ENCODE data around the gene CYLD.

CYLD gene

DNA sequence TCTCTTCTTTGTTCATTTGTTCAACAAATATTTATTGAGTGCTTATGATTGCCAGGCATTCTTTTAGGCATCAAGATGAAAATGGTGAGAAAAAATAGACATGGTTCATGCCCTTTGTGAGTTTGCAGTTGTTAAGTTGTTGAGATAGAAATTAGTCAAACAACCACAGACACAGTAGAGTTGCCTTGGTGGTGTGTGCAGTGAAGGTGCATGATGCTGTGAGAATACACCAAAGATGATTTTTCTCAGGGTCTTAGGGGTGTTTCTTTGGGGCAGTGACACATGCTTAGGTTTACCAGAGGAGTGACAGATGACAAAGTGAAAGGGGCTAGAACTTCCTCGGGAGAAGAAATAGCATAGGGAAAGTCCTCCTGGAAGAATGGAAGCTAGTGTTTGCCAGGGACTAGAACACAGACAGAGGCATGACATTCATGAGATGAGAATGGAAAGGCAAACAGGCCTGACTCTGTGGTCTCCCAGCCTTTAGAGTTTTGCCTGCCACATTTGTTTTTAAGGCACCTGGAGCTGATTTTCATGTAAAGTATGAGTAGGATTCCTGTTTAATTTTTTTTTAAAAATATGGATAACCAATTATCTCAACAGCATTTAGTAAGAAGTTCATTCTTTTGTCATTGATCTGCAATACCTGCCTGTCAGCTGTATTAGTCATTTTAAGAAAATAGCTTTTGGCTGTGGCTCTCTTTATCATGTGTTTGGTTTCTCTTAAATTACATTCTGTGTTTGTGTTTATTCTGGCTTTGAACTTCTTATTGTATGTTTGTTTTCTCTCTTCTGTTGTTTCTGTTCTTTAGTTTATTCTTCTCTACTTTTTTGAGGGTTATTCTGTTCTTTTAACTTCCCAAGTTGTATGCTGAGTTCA lies 36.6 kb downstream of the CYLD start:
- DNase-seq (ENCODE audit: low read depth, low spot score), result no peak

DNA sequence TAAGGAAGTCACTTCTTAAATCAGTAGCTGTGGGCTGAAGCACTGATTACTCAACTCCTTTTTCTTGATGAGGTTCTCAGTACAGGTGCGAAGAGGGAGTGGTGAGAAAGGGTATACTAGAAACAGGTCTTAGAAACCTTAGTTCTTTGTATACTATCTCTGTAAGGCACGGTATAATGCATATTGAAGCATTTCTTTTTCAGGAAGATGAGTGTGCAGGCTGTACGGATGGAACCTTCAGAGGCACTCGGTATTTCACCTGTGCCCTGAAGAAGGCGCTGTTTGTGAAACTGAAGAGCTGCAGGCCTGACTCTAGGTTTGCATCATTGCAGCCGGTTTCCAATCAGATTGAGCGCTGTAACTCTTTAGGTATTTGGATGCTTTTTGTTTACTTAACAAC lies 39.2 kb downstream of the CYLD start:
- DNase-seq (ENCODE audit: low read depth, low spot score), result no peak

DNA sequence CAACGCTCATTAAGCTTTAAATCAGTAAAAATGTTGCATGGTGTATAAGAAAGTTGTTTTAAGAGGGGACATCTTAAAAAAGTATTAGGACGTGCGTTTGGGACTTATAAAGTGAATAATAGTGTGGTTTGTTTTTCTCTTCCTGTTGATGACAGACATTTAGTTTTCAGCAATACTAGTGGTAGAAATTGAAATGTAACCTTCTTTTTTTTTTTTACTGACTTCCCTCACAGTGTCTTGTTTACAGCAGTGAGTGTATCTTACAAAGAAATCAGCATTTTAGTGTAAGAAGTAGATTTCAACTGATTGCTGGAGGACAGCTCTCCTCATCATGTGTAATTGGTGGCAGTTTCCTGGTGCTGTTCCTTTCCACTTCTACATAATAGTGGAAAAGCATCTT lies 39.6 kb downstream of the CYLD start:
- DNase-seq (ENCODE audit: low read depth, low spot score), result no peak

DNA sequence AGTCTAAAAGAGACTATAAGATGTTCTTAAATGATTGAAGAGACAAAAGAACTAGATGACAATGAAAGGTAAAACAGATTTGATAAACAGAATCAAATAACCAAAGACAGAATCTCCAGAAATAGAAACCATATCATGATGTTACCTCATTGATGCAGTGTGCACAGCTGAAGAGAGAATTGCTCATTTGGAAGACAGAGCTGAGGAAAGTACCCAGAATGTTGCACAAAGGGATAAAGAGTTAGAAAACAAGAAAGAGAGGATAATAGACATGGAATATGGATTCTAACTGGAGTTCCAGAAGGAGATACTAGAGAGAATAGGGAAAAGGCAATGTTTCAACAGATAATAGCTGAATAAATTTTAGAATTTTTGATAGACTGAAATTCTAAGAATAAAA lies 47.9 kb downstream of the CYLD start:
- no peak for DNase-seq (ENCODE audit: low read depth, low spot score)

DNA sequence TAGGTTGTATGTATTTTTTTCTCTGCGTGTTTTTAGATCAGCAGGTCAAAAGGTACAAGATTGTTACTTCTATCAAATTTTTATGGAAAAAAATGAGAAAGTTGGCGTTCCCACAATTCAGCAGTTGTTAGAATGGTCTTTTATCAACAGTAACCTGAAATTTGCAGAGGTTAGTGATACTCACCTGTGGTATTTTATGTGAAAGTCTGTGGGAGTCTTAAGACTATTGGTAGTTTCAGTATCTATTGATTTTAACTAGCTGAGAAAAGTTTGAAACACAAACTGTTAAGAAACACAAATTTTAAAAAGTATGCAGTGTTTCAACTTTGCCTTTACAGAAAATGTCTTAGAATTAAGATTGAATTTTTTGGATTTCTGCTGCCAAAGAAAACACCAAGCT lies 49.6 kb downstream of the CYLD start:
- no peak for DNase-seq (ENCODE audit: low read depth, low spot score)

DNA sequence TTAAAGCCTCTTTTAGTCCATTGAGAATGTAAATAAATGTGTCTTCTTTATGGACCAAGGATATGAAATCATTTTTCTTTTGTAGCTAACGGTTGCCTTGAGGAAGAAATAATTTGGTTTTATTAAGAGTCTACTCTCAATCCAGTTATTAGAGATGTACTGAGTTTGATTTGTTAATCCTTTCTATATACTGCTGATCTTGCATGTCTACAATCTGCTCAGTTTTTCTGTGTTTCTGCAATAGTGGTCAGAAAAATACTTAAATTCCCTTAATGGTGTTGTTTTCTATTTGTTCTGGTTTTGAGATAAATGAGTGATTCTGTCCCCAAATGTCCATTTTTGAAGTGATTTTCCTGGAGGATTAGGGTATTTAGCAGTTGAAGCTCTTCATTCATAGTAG lies 54.9 kb downstream of the CYLD start:
- no peak for DNase-seq (ENCODE audit: low read depth, low spot score)

DNA sequence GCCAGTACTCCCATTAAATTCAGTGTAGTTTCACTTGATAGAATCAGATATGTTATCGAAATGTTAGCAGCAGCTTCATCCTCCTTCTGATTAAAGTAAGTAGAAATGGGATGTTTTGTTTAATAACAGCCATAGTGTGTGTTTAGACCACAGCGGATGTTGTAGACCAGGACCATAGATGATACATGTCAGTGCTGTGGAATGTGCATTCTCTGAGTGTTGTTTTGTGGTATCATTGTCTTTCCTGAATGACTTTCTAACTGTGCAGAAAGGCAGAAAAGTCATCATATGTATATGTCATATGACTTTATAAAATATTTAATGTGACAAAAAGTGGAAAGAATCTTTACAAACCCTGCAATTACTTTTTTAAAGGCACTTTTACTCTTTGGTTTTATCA lies 55.6 kb downstream of the CYLD start:
- DNase-seq (ENCODE audit: low read depth, low spot score), result no peak

DNA sequence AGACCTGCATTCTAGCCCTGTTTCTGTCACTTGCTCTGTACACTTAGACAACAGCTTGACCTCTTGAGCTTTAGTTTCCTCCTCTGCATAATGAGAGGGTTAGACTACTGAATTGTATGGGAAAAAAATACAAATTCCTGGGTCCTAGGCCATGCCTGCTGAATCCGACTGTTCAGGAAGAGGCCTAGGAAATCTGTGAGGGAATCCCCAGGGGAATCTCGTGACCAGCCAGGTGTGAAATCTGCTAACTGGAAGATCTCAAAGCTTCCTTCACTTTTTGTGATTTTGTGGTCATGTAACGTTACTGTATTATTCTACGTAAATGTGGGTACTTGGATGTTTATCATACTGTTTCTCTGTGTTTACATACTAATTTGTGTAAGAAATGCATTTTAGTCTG lies 58.2 kb downstream of the CYLD start:
- DNase-seq (ENCODE audit: low read depth, low spot score), result no peak

DNA sequence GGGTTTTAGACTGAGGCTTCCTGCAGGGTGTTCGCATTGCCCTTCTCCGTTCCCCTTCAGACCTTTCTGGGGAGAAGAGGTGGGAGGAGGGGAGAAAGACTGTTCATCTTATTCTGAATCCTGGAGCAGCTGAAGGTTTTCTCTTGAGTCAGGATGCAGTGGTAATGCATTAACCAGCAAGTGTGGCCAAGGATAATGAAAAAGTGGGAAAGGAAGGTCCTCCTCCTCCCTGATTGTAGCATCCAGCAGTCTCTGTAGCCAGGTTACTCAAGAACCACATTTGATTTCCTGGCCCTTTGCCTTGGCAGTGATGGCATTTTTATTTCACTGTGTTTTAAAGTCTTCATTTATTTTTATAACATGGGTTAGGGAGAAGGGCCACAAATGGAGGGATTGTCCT lies 59.1 kb downstream of the CYLD start:
- DNase-seq (ENCODE audit: low read depth, low spot score), result no peak

DNA sequence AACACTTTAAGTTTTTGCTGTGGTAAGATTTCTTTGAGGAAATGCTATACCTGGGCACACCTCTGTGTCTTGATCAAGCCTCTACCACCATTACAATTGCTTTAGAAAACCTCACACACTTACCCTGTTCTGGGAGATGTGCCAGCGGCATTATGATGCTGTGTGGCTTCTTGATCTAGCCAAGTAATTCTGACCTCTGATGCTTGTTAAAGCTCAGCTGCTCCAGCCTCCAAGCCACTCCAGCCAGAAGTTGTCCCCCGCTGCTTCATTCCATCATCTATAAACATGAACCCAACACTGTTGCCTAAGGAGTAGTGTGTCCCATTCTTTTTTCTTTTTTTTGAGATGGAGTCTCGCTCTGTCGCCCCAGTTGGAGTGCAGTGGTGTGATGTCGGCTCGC lies 60.1 kb downstream of the CYLD start:
- peak; percentile 17 for DNase-seq (ENCODE audit: low read depth, low spot score)

DNA sequence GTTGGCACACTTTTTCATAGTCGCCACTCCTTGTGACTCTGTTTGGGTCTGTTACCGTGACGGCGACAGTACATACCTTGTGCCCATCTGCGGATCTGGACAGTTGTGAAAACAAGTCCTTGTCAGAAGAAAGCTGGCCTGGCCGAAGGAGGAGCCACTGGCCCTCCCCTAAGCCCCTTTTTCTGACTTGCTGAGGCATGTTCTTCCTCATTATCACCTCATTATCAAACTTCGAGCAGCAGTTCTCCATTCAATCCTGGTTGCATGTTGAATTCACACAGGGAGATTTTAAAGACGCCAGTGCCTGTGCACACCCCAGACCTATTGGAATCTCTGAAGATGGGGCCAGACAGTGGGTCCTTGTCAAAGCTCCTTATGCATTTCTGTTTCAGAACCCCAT lies 61.1 kb downstream of the CYLD start:
- no peak for DNase-seq (ENCODE audit: low read depth, low spot score)

DNA sequence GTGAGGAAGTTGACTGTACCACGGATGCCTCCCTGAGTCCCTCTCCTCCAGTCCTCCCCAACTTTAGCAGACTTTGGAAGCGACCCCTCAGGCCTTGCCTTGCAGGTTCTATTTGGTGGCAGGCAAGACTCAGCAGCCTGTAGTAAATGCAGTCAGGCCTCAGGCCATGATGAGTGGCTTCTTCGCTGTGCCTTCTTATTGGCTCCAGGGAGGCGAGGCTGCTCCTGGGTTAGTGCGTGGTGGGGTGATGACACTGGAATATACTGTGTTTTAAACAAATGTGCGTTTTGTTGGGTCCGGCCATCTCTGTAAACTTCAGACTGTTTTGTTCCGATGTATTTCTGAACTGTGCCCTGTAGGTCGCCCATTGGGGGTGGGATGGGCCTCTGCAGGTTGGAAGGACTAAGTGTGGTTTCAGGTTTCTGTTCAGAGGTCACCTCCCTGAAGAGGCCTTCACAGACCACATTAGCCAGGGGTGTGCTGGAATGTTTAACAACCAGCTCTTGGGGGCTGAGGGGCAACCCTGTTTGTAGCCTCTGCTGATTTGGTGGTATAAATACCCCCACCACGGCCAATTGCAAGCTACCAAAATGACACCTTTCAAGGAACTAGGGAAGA lies 62.5 kb downstream of the CYLD start:
- no peak for DNase-seq (ENCODE audit: low read depth, low spot score)

DNA sequence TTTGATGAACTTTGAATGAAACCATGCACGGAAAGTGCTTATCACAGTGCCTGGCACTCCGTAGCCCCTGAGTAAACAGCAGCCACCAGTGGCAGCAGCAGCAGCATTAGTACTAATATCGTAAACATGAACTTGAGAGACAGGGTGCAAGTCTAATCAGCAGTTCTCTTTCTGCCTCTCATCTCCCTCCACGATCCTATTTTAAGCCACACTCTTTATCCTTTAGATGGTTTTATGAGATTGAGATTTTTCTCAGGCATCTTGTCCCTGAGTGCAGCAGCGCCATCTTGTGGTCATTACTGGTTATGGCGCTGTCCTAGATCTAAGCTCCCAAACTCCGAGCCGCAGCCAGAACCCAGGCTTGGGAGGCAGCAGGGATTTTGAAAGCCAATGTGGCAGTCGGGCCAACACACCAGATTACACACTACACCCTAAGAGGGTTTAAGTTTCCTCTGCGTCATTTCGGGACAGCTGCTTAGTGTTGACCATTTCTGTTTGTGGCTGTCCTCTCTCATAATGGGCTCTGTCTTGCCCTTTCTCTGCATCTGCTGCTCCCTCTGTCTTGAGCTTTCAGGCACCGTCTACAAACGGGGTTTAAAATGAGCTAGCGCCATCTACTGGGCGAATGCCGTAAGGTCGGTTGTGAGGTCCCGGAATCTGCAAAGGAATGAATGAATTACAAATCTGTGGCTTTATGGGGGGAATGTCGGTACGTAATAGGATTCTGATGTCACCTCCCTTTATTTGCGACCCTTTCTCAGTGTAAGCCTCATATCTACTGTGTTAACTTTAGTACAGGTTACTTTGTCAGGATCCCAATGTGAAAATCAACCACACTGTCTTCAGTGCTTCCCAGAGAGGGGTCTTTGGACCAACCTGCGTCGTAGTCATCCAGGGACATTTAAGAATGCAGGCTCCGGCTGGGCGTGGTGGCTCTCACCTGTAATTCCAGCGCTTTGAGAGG lies 64.5 kb downstream of the CYLD start:
- DNase-seq (ENCODE audit: low read depth, low spot score), result peak; percentile 84

DNA sequence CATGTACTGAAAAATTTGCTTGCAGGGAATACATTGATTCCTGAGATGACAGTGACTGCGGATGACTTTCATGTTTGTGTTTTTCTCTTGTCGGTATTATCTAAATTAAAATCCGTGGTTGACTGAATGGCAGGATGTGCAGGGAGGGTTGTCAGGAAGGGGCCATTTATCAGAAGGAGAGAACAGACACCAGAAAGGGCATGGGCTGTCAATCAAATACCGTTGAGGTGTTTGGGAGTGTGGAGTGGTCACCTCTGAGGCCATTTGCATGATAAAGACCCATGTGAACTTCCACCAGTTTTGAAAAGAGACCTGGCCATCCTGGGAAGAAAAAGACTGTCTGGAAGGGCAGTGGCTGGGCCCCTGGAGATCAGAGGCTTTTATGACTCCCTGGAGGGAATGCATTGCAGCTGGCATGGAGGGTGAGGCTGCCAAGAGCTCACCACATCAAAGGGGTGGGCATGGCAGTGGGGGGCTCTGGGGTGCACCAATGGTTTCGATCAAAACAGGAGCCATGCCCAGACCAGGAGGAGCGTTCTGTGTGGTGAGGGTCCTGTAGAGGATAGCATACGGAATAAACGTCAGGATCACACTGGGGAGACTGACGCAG lies 67.1 kb downstream of the CYLD start:
- no peak for DNase-seq (ENCODE audit: low read depth, low spot score)

DNA sequence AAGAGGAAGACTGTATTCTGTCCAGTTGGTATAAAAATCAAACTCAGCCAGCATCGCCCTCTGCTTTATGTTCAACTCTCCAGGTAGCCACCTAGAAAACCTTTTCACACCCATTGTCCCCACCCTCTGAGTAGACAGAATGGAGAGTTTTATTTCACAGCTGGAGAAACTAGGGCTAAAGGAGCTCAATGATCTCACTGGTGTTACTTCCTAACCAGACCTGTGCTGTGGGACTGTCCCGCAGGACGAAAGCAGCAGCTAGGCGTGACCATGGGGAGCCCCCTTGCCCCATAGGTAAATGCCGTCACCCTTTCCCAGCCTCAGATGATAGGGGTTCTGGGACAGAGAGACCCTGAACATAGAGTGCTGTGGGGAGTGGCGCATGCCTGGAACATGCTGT lies 67.7 kb downstream of the CYLD start:
- no peak for DNase-seq (ENCODE audit: low read depth, low spot score)

DNA sequence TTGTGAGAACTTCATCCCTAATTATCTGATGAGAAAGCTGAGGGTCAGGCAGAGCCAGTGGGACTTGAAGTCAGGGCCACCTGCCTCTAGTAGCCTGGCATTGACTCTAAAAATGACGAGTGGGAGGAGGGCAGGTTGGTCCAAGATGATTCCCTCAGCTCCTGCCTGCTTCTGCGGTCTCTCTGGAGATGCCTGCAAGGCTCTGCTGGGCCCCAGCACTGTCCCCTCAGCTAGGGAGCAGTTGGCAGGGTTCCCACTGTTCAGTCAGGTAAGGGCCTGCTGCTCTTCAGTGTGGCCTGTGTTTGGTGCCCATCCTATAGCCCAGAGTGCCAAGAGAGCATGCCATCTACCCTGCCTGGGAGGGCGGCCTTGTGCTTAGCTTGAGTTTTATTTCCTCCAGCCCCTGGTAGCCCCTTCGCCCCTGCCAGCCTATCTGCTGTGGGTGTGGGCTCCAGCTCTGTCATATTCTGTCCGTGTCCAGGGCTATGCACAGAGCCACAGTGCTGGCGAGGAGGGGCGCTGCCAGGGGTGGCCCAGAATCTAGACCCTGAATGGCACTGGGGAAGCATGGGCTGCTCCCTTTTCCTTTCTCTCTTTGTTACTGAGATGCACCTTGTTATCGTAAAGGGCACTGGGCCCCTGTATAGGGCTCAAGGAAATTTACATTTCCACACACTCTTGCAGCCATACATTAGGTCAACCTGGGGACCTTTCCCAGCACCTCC lies 68.5 kb downstream of the CYLD start:
- no peak for DNase-seq (ENCODE audit: low read depth, low spot score)

DNA sequence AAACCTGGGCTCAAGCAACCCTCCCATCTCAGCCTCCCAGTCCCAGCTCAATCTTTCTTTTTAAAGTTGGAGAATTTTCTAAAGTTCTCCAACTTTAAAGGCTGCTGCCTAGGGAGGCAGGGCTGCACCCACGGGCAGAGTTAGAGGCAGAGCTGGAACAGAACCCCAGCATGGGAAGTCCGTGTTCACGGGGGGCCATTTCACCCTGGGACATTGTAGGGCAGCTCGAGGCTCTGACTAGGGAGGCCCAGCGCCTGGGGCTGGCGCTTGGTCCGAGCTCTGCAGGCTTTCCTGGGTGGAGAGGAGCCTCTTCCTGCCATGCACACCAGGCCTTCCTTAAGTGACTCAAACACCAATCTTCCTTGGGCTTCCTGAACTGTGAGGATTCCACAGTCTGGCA lies 70.2 kb downstream of the CYLD start:
- no peak for DNase-seq (ENCODE audit: low read depth, low spot score)

DNA sequence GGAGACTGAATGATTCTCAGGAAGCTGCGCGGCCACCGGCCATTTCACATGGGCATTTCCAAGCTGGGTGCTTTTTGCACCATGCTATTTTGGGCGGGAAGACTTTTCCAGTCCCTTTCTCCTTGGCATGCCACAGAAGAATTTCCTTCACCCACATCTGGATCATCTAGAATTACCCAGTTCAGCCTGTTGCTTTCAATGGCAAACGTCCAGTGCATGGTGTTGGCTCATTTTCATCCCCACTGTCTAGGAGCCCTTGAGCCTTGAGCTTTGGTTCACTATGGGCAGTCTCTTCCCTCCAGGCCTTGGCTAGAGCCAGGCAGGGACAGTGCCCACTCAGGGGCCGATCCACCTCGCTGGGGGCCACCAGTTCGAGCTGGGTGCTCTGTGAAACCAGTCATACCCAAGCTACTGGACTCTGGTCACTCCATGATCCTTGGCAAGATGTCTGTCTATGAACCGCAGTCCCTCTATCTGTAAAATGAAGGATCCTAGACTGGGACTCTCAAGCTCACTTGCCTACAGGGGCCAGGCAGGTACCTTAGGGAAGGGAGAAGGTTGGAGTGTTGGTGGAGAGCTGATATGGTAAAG lies 71.1 kb downstream of the CYLD start:
- DNase-seq (ENCODE audit: low read depth, low spot score), result no peak

DNA sequence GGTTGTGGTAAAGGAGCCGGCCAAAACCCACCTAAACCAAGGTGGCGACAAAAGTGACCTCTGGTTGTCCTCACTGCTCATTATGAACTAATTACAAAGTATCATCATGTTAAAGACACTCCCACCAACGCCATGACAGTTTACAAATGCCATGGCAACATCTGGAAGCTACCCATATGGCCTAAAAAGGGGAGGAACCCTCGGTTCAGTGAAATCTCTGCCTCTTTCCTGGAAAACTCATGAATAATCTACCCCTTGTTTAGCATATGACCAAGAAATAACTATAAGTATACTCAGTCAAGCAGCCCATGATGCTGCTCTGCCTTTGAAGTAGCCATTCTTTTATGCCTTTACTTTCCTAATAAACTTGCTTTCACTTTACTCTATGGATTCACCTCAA lies 72.2 kb downstream of the CYLD start:
- no peak for DNase-seq (ENCODE audit: low read depth, low spot score)

DNA sequence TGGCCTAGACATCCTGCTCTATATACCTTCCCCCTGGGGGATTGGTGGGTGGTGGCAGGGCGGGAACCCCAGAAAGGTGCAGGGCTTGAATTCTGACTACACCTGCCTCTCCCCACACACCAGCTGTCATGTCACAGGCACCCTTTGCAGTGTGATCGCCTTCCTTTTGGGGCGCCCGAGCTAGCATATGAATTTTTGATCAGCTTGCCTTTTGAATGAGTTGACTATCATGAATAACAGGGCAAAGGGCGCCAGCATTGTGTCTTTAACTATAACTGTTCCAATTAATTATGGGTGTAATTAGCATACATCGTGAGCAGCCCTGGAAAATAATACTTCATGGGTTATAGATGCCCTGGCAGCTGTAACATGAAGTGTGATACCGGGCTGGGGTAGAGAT lies 72.7 kb downstream of the CYLD start:
- DNase-seq (ENCODE audit: low read depth, low spot score), result no peak

DNA sequence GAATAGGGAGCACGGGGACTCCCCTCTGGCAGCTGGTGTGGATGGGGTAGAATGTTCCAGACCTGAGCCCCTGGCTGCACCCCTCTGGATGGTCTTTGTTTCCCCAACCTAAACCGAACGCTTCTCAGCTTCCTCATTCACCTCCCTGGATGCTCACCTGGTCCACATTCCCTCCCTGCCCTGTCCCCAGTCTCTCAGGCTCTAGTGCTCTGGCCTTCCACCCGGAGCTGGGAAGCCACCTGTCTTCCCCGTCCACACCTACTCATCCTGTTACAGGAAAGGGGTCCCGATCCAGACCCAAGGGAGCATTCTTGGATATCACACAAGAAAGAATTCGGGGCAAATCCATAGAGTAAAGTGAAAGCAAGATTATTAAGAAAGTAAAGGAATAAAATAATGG lies 73.5 kb downstream of the CYLD start:
- no peak for DNase-seq (ENCODE audit: low read depth, low spot score)

Data from brain pericyte (primary cell).